K562 (cell line): ENCODE results near the gene RAB43. TPM values are rescaled to one million over a fixed set of nuclear protein-coding genes. Genes with fewer than 3 reads are reported as not detected.
A peak's percentile ranks its signal among the peaks of the same experiment; 100 is the strongest.

Experiments used
- ATAC-seq: fragments of 200-7000 bp; cut with Tn5 transposase; 3 replicates; pipeline ENCODE4 v1.9.1; 2020; ENCODE audit warnings: moderate library complexity
- BruUV-seq: library from RNA; stranded (reverse); fragments of 400-500 nt; replicated peaks from 2 replicates; lab custom pipeline; 2021; lab: Mats Ljungman, UMichigan
- CTCF ChIA-PET: fragments of 300-600 bp; formaldehyde crosslinking; extraction: SDS; loops from one replicate; lab custom pipeline; 2021; ENCODE audit warnings: low intra/inter-chr PET ratio; lab: Yijun Ruan, JAX
- POLR2A ChIA-PET: fragments of 300-600, 350-650 bp; sonication (Branson Sonifier 250); formaldehyde crosslinking; extraction: SDS; loops from one replicate; lab custom pipeline; 2021; ENCODE audit warnings: antibody characterized with exemption, inconsistent platforms; lab: Yijun Ruan, JAX
- DNase-seq, 4 experiments: peaks; one replicate each; pipeline versions ENCODE4 v3.0.0 to v3.0.0-alpha.2; 2011 to 2018; ENCODE audit warnings: low spot score in 3 of 4, mixed read lengths in 3 of 4; ENCODE audit errors: extremely low read depth in 1 of 4
- FAIRE-seq: peaks from 2 replicates; lab custom pipeline; 2011; peaks lifted over from hg19 to GRCh38; lab: Jason Lieb, UNC
- H2AFZ ChIP-seq: 2 replicates; pipeline ENCODE4 v1.6.0; 2011; ENCODE audit warnings: low read depth, low read length, control low read depth, inconsistent platforms
- H3K27ac ChIP-seq: fragments of 200-600 bp; 3 replicates; pipeline ENCODE4 v1.8.0; 2011; ENCODE audit warnings: low read depth, mild to moderate bottlenecking, control low read depth, inconsistent platforms, low read length, moderate library complexity, mixed read lengths; ENCODE audit errors: extremely low read depth
- H3K27me3 ChIP-seq, 2 experiments: fragments of 300-600 bp in 1 of 2; 2 replicates in 1 of 2; 3 replicates in 1 of 2; pipeline versions ENCODE4 v1.6.0 to v1.8.0; 2011; ENCODE audit warnings: inconsistent platforms in 2 of 2, low read length in 2 of 2, mild to moderate bottlenecking in 1 of 2, mixed read lengths in 1 of 2, moderate library complexity in 1 of 2; ENCODE audit not compliant: control insufficient read depth in 2 of 2, insufficient read depth in 2 of 2
- H3K36me3 ChIP-seq: fragments of 300-600 bp; 3 replicates; pipeline ENCODE4 v1.8.0; 2011; ENCODE audit warnings: mild to moderate bottlenecking, low read length, inconsistent platforms; ENCODE audit not compliant: control insufficient read depth, insufficient read depth
- H3K4me1 ChIP-seq, 2 experiments: fragments of 200-600 bp in 1 of 2; replicated peaks in 1 of 2; 2 replicates in 1 of 2; 3 replicates in 1 of 2; pipeline versions ENCODE4 v1.5.1 to v1.8.0; 2011; ENCODE audit warnings: inconsistent platforms in 2 of 2, low read length in 2 of 2, mild to moderate bottlenecking in 1 of 2, mixed read lengths in 1 of 2, moderate library complexity in 1 of 2; ENCODE audit not compliant: control insufficient read depth in 2 of 2, insufficient read depth in 2 of 2
- H3K4me2 ChIP-seq: 2 replicates; pipeline ENCODE4 v1.6.1; 2011; ENCODE audit warnings: low read length, control low read depth, inconsistent platforms, mixed read lengths; ENCODE audit not compliant: insufficient read depth
- H3K4me3 ChIP-seq: fragments of 200-600 bp; sonication (generic), shearing (Covaris generic); 2 replicates; pipeline ENCODE4 v1.5.1; 2016; ENCODE audit warnings: control low read depth, inconsistent platforms
- H3K79me2 ChIP-seq: fragments of 200-600 bp; 3 replicates; pipeline ENCODE4 v1.8.0; 2011; ENCODE audit warnings: low read length, inconsistent platforms; ENCODE audit not compliant: control insufficient read depth, insufficient read depth
- H3K9ac ChIP-seq, 2 experiments: 2 replicates each; pipeline versions ENCODE4 v1.6.0 to v1.6.1; 2011; ENCODE audit warnings: low read depth in 2 of 2, low read length in 2 of 2, control low read depth in 1 of 2, inconsistent platforms in 1 of 2, mild to moderate bottlenecking in 1 of 2, mixed read lengths in 1 of 2; ENCODE audit not compliant: insufficient read depth in 1 of 2
- H3K9me1 ChIP-seq: one replicate; pipeline ENCODE4 v1.6.0; 2011; ENCODE audit warnings: inconsistent platforms, mild to moderate bottlenecking, low read length, moderate library complexity; ENCODE audit not compliant: control insufficient read depth, insufficient read depth
- H3K9me3 ChIP-seq: replicated peaks from 2 replicates; pipeline ENCODE4 v1.5.1; 2011; ENCODE audit warnings: low read depth, low read length, inconsistent platforms; ENCODE audit not compliant: control insufficient read depth, insufficient read depth
- H4K20me1 ChIP-seq: replicated peaks from 2 replicates; pipeline ENCODE4 v1.6.1; 2011; ENCODE audit warnings: low read length, inconsistent platforms, mixed read lengths; ENCODE audit not compliant: control insufficient read depth, insufficient read depth
- POLR2G ChIP-seq: fragments of 200-400 bp; formaldehyde crosslinking; IDR thresholded peaks from 2 replicates; pipeline ENCODE4 v1.6.1; 2017; ENCODE audit warnings: low read depth, mild to moderate bottlenecking, antibody characterized with exemption, low read length, moderate library complexity
- RBM15 ChIP-seq: fragments of 200-400 bp; formaldehyde crosslinking; IDR thresholded peaks from 2 replicates; pipeline ENCODE4 v1.6.1; 2018; ENCODE audit warnings: mild to moderate bottlenecking, low read length, moderate library complexity; ENCODE audit not compliant: insufficient read depth
- WGBS: fragments of 100-300 bp; shearing (Covaris generic); methylation state at CpG from one replicate; pipeline ENCODE4 v1.1.6; 2016; ENCODE audit warnings: low coverage, mixed read lengths; ENCODE audit not compliant: insufficient coverage; ENCODE audit errors: missing lambda C conversion rate; 5-methylcytosine and 5-hydroxymethylcytosine counted together
- in situ Hi-C: fragments of 300-500 bp; cut with MboI; formaldehyde crosslinking; loops from 4 replicates; pipeline ENCODE4 v1.15.0; 2018; ENCODE audit warnings: inconsistent platforms, mixed read lengths
- intact Hi-C: fragments of 100-400 bp; cut with micrococcal nuclease; formaldehyde crosslinking; loops from 2 replicates; pipeline ENCODE4 v1.14.2; 2022
- polyA plus RNA-seq, 8 experiments: library from polyadenylated mRNA; depleted of rRNA in 4 of 8; stranded (reverse) in 5 of 8; unstranded in 3 of 8; fragments of >200 nt; fragmentation: Nextera tagmentation in 2 of 8; fragmentation: Illumina TruSeq in 1 of 8; extraction: Ambion mirVana in 2 of 8; extraction: Trizol in 1 of 8; gene quantifications; 2 replicates each; pipeline versions ENCODE4 v1.2.1 to v1.2.3, GENCODE V29; 2011 to 2014; ENCODE audit warnings: inconsistent platforms in 1 of 8, missing spikeins in 1 of 8
- total RNA-seq, 7 experiments: library from RNA; depleted of rRNA in 6 of 7; stranded (reverse); fragments of >200 nt in 6 of 7; fragmentation: Illumina TruSeq in 2 of 7; extraction: Trizol in 2 of 7; gene quantifications; 2 replicates each; pipeline versions ENCODE4 v1.2.1 to v1.2.3, GENCODE V29; 2011 to 2021; ENCODE audit warnings: low replicate concordance in 1 of 7
- TF ChIP-seq, protein P1 (sequence below): fragments of 450-650 bp; IDR thresholded peaks from 2 replicates; pipeline ENCODE4 v1.6.1; 2014; ENCODE audit warnings: low read depth, mild to moderate bottlenecking, moderate library complexity, borderline replicate concordance

Gene RAB43
- total and polyA plus RNA-seq, 9 of the 15 experiments (the other 6 are each of a cell fraction or from before 2014, with no cell fraction given): 0.04 to 6.8 (median 1.7) TPM; not detected in 2

DNA sequence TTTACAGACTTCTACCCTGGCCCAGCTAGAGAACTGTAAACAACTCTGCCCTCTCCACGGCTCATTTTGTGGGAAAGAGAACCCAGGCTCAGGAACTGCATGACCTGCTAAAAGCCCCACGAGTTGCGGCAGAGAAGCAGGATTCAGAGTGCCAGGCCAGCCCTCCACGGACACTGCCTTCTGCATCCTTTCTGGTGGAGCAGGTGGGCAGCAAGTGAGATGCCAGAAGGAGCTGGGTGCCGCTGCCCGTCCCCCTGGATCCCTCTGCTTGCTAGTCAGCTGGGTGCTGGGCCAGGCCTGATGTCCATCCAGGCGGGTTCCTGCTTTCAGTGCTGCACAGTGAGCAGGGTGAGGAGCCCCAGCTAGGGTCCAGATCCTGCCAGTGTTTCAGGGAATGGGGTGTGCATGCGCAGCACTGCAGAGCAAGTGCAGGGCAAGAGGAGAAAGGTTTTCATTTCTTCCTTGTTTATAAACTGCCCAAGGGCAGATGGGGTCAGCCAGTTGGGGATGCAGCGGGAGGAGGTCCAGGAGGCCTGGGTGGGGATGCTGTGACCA lies 5.2 kb upstream of the RAB43 start:
- no peaks in the 10 kb centered on the region for H3K9me3 ChIP-seq
- ChIA-PET CTCF (no interaction called here), POLR2A (interaction anchor here (0.7 kb wide), 1 partner anchor 122 kb away, joined by 3 read pairs; no protein-coding TSS in a partner anchor)
- intact Hi-C loops (no loop called here), in situ Hi-C loops (no loop called here)
- H3K4me1 ChIP-seq: peaks cover 0 to 14% of the 10 kb centered on the region in 2 experiments; a peak in 2 of 5 replicates
- TF ChIP-seq POLR2G: peak; percentile 26; the same call in 1 of the 2 replicates
- TF ChIP-seq, protein P1, sequence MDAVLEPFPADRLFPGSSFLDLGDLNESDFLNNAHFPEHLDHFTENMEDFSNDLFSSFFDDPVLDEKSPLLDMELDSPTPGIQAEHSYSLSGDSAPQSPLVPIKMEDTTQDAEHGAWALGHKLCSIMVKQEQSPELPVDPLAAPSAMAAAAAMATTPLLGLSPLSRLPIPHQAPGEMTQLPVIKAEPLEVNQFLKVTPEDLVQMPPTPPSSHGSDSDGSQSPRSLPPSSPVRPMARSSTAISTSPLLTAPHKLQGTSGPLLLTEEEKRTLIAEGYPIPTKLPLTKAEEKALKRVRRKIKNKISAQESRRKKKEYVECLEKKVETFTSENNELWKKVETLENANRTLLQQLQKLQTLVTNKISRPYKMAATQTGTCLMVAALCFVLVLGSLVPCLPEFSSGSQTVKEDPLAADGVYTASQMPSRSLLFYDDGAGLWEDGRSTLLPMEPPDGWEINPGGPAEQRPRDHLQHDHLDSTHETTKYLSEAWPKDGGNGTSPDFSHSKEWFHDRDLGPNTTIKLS: no peak
- TF ChIP-seq RBM15: no peak
- WGBS: 72% methylated on average over 8 of the region's 9 CpGs
- H3K79me2 ChIP-seq: no peaks in the 10 kb centered on the region
- ATAC-seq: no peak
- H3K4me3 ChIP-seq: no peak overlapping the region
- H4K20me1 ChIP-seq: no peaks in the 10 kb centered on the region
- FAIRE-seq: no peak
- H3K9me1 ChIP-seq: no peaks in the 10 kb centered on the region
- peaks cover 25% of the 10 kb centered on the region; the same call in 2 of the 3 replicates for H3K36me3 ChIP-seq
- DNase-seq: no peak
- H3K27me3 ChIP-seq: no peaks in the 10 kb centered on the region
- no peak overlapping the region for H2AFZ ChIP-seq
- no peak overlapping the region for H3K4me2 ChIP-seq
- no peak overlapping the region for H3K27ac ChIP-seq
- H3K9ac ChIP-seq: no peak overlapping the region
- BruUV-seq: no TSS peak
